ENCODE measurements around the gene CCDC33.

GRCh38 chr15:74252291-74252690 lies 16.2 kb downstream of the CCDC33 start:
- no peak for TF ChIP-seq CTCF (IDR thresholded peaks at IDR 0.05)
- no peak for TF ChIP-seq POLR2A (IDR thresholded peaks at IDR 0.05)
